Keratinocyte (primary cell): ENCODE data around the gene MTMR4. TPM values are rescaled to one million over a fixed set of nuclear protein-coding genes. Genes with fewer than 3 reads are reported as not detected.

Experiments used
- DNase-seq: peaks from one replicate; pipeline ENCODE4 v3.0.0-alpha.2; 2011; ENCODE audit warnings: low read depth, missing footprints, low spot score
- FAIRE-seq: peaks from 2 replicates; lab custom pipeline; 2011; peaks lifted over from hg19 to GRCh38; lab: Jason Lieb, UNC
- H2AFZ ChIP-seq: 2 replicates; pipeline ENCODE4 v1.6.0; 2012; ENCODE audit warnings: low read length, control low read depth, inconsistent platforms; ENCODE audit not compliant: control insufficient read depth
- H3K27ac ChIP-seq: 2 replicates; pipeline ENCODE4 v1.5.1; 2011; ENCODE audit warnings: low read length; ENCODE audit not compliant: control insufficient read depth, insufficient read depth
- H3K27me3 ChIP-seq: 3 replicates; pipeline ENCODE4 v1.6.0; 2011; ENCODE audit warnings: low read length; ENCODE audit not compliant: control insufficient read depth, insufficient read depth; ENCODE audit errors: extremely low read depth
- H3K36me3 ChIP-seq, 2 experiments: 2 replicates in 1 of 2; 3 replicates in 1 of 2; pipeline ENCODE4 v1.5.1; 2011; ENCODE audit warnings: low read length in 2 of 2, mild to moderate bottlenecking in 1 of 2; ENCODE audit not compliant: control insufficient read depth in 2 of 2, insufficient read depth in 2 of 2; ENCODE audit errors: extremely low read depth in 1 of 2
- H3K4me1 ChIP-seq: 3 replicates; pipeline ENCODE4 v1.5.1; 2011; ENCODE audit warnings: low read length; ENCODE audit not compliant: control insufficient read depth, insufficient read depth; ENCODE audit errors: extremely low read depth
- H3K4me2 ChIP-seq: 3 replicates; pipeline ENCODE4 v1.6.0; 2011; ENCODE audit warnings: low read depth, low read length; ENCODE audit not compliant: control insufficient read depth, insufficient read depth; ENCODE audit errors: extremely low read depth
- H3K4me3 ChIP-seq, 3 experiments: fragments of 200-600 bp in 1 of 3; sonication (generic) in 1 of 3; 2 replicates in 2 of 3; 3 replicates in 1 of 3; pipeline ENCODE4 v1.5.1; 2011 to 2016; ENCODE audit warnings: low read length in 3 of 3, mild to moderate bottlenecking in 3 of 3, control low read depth in 2 of 3, inconsistent platforms in 1 of 3, low read depth in 1 of 3, mixed read lengths in 1 of 3, mixed run types in 1 of 3, moderate library complexity in 1 of 3; ENCODE audit not compliant: control insufficient read depth in 2 of 3, insufficient read depth in 2 of 3; ENCODE audit errors: extremely low read depth in 1 of 3
- H3K79me2 ChIP-seq: 2 replicates; pipeline ENCODE4 v1.6.0; 2012; ENCODE audit warnings: low read length; ENCODE audit not compliant: control insufficient read depth, insufficient read depth
- H3K9ac ChIP-seq: 3 replicates; pipeline ENCODE4 v1.6.0; 2011; ENCODE audit warnings: low read length; ENCODE audit not compliant: control insufficient read depth, insufficient read depth; ENCODE audit errors: extremely low read depth
- H3K9me1 ChIP-seq: 3 replicates; pipeline ENCODE4 v1.6.0; 2011; ENCODE audit warnings: low read length; ENCODE audit not compliant: control insufficient read depth, insufficient read depth; ENCODE audit errors: extremely low read depth
- H3K9me3 ChIP-seq: 2 replicates; pipeline ENCODE4 v1.5.1; 2012; ENCODE audit warnings: low read depth, low read length; ENCODE audit not compliant: control insufficient read depth
- H4K20me1 ChIP-seq: 3 replicates; pipeline ENCODE4 v1.6.0; 2011; ENCODE audit warnings: low read length; ENCODE audit not compliant: control insufficient read depth, insufficient read depth; ENCODE audit errors: extremely low read depth
- EZH2 ChIP-seq: IDR thresholded peaks from one replicate; pipeline ENCODE4 v1.6.1; 2012; ENCODE audit warnings: inconsistent platforms, mild to moderate bottlenecking, low read length, moderate library complexity
- dilution Hi-C: fragments of 300-500 bp; cut with MboI; formaldehyde crosslinking; loops from one replicate; pipeline ENCODE4 v1.7.0; 2020; ENCODE audit warnings: low sequenced_read_pairs; ENCODE audit not compliant: extremely low pct_ligation_motif_present
- polyA plus RNA-seq, 5 experiments: library from polyadenylated mRNA; depleted of rRNA in 3 of 5; stranded (reverse) in 3 of 5; stranded (forward) in 1 of 5; unstranded in 1 of 5; fragments of >200 nt; gene quantifications; 1 replicate in 1 of 5; 2 replicates in 3 of 5; 3 replicates in 1 of 5; pipeline versions ENCODE4 v1.2.1 to v1.2.3, GENCODE V29; 2011 to 2012; ENCODE audit warnings: missing spikeins in 2 of 5, low read depth in 1 of 5, low replicate concordance in 1 of 5
- TF ChIP-seq, protein P1 (sequence below), 3 experiments: IDR thresholded peaks in 1 of 3; conservative IDR thresholded peaks in 1 of 3; optimal IDR thresholded peaks in 1 of 3; 2 replicates in 2 of 3; 3 replicates in 1 of 3; pipeline versions ENCODE3 to v1.5.1; 2011; ENCODE audit warnings: low read length in 3 of 3, mild to moderate bottlenecking in 3 of 3, moderate library complexity in 2 of 3, control low read depth in 1 of 3, inconsistent platforms in 1 of 3; ENCODE audit not compliant: insufficient read depth in 2 of 3; ENCODE audit errors: extremely low read depth in 1 of 3

The MTMR4 gene
- polyA plus RNA-seq, 1 donor (not counting 4 experiments of a cell fraction or from before 2014, with no cell fraction given): 18.9 TPM

DNA sequence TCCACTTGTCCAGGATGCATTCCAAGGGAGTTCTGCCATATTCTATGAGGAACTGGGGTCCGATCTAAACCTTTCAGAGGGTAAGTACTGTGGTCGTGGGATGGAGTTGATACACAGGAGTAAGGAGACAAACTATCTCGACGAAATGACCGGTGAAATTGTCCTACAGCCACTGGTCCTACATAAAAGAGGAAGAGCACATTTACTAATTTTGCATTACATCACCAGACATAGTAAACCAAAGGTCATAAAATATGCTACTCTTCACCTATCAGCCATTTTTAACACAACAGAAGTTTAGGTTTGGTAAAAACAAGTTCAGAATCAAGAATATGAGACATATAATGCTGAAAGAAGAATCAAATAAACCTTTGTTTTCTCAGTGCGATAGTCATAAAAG, 34.3 kb downstream of the MTMR4 start:
- Histone ChIP-seq H3K9me3 (no peaks in the 10 kb centered on the region), H3K9me1 (no peaks in the 10 kb centered on the region), H3K9ac (no peak overlapping the region), H2AFZ (no peak overlapping the region), H3K27me3 (no peaks in the 10 kb centered on the region), H3K4me3 (no peak overlapping the region), H4K20me1 (no peaks in the 10 kb centered on the region), H3K4me1 (no peaks in the 10 kb centered on the region), H3K79me2 (no peaks in the 10 kb centered on the region), H3K4me2 (no peak overlapping the region), H3K36me3 (no peaks in the 10 kb centered on the region), H3K27ac (no peak overlapping the region)
- dilution Hi-C loops: no loop called here
- no peak for TF ChIP-seq EZH2
- TF ChIP-seq, protein P1, sequence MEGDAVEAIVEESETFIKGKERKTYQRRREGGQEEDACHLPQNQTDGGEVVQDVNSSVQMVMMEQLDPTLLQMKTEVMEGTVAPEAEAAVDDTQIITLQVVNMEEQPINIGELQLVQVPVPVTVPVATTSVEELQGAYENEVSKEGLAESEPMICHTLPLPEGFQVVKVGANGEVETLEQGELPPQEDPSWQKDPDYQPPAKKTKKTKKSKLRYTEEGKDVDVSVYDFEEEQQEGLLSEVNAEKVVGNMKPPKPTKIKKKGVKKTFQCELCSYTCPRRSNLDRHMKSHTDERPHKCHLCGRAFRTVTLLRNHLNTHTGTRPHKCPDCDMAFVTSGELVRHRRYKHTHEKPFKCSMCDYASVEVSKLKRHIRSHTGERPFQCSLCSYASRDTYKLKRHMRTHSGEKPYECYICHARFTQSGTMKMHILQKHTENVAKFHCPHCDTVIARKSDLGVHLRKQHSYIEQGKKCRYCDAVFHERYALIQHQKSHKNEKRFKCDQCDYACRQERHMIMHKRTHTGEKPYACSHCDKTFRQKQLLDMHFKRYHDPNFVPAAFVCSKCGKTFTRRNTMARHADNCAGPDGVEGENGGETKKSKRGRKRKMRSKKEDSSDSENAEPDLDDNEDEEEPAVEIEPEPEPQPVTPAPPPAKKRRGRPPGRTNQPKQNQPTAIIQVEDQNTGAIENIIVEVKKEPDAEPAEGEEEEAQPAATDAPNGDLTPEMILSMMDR (optimal IDR thresholded peaks at IDR 0.05 in 1 of 3, IDR thresholded peaks at IDR 0.05 in 1 of 3, conservative IDR thresholded peaks at IDR 0.05 in 1 of 3; ENCODE audit: extremely low read depth in 1 of 3, insufficient read depth in 2 of 3, low read length in 3 of 3): no peak
- no peak for DNase-seq
- no peak for FAIRE-seq

DNA sequence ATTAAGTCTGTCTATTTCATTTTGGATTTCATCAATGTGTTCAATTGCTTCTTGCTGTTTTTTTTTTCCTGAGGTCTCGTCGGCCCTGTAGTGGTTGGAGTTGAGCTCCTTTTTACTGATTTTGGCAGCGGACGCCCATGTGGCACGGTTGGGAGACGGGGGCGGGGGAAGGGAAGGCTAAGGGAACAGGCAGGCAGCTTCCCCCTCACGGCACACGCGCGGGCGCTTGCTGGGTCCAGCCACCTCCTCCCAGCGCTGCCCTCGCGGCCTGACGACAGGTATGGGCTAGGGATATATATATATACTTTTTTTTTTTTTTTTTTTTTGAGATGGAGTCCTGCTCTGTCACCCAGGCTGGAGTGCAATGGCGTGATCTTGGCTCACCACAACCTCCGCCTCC, 37.6 kb downstream of the MTMR4 start:
- H3K4me1 ChIP-seq: no peaks in the 10 kb centered on the region
- no peaks in the 10 kb centered on the region for H3K27me3 ChIP-seq
- no peak overlapping the region for H3K4me2 ChIP-seq
- H3K79me2 ChIP-seq: no peaks in the 10 kb centered on the region
- H3K36me3 ChIP-seq: no peaks in the 10 kb centered on the region
- TF ChIP-seq EZH2: no peak
- TF ChIP-seq, protein P1 (optimal IDR thresholded peaks at IDR 0.05 in 1 of 3, IDR thresholded peaks at IDR 0.05 in 1 of 3, conservative IDR thresholded peaks at IDR 0.05 in 1 of 3; ENCODE audit: extremely low read depth in 1 of 3, insufficient read depth in 2 of 3, low read length in 3 of 3): no peak
- no peaks in the 10 kb centered on the region for H3K9me1 ChIP-seq
- H3K9me3 ChIP-seq: no peaks in the 10 kb centered on the region
- H2AFZ ChIP-seq: no peak overlapping the region
- no peak for FAIRE-seq
- H3K9ac ChIP-seq: no peak overlapping the region
- H3K27ac ChIP-seq: no peak overlapping the region
- H3K4me3 ChIP-seq: no peak overlapping the region
- DNase-seq: no peak
- no peaks in the 10 kb centered on the region for H4K20me1 ChIP-seq
- dilution Hi-C loops: no loop called here
